GM19455 (cell line): Measurements from ENCODE around the gene DNER.

ENCODE experiments used
- ATAC-seq: cut with Tn5 transposase; IDR thresholded peaks from one replicate; pipeline ENCODE4 v1.9.1; 2021; ENCODE audit not compliant: unreplicated experiment

DNER gene

DNA sequence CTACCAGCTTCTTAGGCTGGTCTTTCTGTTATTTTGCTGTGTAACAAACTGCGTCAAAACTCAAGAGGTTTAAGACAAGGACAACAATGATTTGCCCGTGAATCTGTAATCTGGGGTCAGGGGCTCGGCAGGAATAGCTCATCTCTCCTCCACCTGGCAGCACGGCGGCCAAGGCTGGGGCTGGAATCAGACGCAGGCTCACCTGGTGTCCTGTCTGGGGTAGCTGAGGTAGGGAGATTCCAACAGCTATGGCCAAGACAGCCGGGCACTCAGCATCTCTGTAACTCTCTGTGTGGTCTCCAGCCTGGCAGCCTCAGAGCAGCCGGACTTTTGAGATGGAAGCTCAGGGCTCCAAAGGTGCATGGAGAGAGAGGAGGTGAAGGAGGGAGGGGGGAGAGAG is 42.3 kb downstream of the DNER start:
- ATAC-seq: no peak

DNA sequence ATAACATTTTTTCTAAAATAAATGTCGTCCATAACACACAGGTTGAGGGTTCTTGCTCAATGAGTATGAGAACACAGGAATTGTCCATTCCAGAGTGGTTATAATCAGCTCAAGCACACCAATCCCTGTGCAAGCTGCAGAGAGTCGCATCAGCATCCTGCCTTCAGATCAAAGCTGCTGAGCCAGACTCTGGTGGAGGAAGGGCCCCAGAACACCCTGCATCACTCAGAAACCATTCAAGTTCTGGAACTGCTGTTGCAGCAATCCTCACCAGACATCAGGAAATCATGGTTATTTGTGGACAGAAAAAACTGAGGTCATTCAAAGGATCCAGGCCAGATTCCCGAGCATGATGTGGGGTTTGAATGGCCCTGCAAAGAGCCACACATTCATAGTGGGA is 44.5 kb downstream of the DNER start:
- ATAC-seq: no peak

DNA sequence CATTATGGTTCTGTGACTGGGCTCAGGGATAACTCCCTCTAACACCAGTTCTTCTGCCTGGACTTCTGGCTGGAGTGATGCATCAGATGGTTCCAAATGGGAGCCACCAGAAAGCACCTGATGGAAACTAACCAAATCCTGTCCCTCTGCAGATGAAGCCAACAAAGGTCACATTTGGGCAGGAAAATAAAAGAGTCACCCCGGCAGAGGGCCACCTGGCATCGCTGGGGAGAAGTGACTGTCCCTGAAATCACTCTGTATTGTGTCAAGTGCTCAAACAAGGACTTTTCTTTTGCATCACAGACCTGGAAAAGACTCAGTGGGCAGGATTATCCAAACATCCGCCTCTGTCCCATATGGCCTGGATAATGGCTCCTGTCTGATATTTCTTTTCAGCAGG is 47.5 kb downstream of the DNER start:
- no peak for ATAC-seq

DNA sequence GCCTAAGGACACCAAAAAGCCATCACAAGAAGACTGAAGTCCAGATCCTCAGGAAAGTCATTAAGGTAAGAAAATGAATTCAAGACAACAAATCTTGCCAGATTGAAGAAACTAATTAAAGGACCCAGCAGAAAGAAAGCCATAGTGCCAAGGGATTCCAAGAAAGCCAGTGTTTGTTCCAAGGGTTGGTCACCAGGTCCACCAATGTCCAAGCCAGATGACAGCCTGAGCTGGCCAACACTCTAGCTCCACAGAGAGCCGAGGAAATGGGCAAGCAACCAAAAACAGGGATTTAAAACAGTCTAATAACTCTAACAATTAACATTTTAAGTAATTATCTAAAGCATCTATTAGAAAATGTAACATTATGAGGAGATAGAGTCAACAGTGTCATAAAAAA is 49.2 kb downstream of the DNER start:
- ATAC-seq: no peak

DNA sequence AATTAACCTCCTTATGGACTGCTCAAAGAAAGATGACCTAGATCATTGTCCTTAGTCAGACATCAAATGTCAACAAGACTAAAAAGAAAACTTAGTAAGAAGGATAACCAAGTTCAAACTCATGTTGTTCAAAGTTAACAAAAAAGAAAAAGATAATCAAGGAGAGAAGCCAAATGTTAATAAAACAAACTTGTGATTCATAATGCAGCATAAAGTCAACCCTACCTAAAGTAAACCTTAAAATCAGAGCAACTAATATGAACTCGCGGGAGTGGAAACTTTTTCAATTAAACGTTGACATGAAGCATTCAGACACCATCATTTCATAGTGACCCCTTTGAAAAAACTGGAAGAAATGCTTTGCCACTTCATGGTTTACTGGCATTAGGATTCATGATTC is 52.9 kb downstream of the DNER start:
- ATAC-seq: no peak

DNA sequence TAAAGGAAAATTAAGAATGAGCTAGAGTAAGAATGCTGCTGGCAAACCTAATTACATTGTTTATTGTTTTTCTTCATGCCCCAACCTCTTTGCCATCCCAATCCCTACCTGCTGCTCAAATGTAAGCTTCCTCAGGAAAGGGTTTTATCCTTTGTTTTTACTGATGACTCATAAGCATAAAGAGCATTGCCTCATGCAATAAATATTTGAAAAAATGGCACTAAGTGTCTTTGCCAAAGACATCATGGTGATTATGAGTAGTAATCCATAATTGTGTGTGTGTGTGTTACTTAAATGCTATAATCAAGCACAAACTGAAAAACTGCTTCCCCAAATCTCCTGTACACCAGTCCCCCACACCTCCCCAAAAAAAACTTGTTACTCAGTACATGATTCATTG is 53.4 kb downstream of the DNER start:
- ATAC-seq: no peak

DNA sequence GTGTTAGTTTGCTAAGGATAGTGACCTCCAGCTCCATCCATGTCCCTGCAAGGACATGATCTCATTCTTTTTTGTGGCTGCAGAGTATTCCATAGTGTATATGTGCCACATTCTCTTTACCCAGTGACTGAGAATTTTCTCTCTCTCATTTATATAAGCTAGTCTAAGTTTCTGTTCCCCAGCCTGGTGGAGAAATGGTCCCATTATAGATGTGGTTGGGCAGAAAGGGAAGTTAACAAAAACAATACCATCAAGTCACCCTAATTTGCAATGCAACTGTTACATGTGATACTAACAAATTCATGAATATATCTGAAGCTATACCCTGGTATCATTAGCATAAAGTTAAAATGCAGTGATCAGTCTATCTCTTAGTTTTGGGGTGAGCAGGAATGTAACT is 54.0 kb downstream of the DNER start:
- ATAC-seq: no peak

DNA sequence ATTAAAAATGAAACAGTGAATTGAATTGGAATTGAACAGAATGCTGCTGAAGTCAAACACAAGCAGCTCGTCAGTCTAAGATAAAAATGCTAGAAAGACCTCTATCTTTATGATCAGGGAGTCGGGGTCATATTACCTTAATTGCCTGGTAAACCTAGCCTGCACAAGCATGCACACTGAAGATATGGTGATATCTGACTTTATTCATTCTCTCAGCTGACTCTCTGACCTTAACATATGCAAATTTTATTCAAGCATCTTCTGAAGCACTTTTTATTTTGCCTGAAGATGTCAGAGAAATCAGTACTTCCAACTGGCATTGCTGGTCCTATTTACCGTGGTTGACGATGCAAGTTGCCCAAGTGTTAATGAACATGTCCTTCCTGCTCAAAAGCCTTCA is 56.4 kb downstream of the DNER start:
- ATAC-seq: no peak

DNA sequence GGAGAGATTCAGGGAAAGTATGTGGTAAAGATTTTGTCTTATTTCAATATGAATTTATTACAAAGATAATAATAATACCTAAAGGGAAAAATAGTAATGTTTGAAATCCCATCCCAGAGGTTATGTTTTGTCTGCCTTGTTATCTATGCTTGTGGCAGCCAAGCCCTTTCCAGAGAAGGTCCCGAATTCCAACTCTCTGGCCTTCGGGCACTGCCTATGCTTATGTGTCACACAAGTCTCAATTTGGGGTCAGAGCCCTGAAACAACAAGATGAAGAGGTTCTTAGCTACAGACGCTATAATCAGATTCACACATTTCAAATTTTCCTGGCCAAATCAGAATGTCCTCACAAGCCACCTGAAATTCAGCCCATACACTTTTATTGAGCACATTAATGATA is 59.9 kb downstream of the DNER start:
- no peak for ATAC-seq

DNA sequence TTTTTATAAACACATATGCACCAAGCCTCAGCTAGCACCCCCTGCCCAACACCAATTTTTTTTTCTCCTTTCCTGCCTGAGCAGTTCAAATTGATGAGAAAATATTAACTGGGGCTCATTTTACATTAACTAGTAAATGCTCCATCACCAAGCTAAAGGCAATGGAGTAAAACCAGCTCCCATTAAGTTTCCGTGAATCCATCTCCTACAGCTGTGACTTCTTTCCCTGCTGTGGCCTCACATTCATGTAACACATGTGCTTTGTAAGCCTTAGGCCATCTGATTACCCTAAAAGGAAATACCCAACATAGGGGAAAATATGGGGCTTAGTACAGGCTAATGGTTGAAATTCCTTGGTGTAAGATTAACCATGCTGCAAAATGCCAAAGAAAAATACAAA is 60.8 kb downstream of the DNER start:
- ATAC-seq: no peak

DNA sequence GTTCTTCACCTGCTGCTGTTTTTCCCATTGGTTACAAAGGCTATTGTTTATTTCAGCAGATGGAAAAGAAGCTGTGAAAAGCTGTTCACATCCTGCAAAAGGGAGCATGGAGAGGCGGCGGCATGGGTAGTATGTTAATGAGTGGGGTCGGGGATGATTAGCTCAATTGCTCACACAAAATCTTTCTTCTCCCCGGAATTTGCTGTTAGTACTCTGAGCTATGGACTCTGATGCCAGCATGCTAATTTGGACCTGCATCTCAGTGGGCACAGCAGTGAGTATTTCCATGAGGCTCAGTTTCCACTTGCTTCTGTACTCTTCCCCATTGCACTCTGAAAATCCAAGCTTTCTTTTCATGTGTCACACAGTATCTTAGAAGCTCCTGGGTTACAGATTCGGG is 61.6 kb downstream of the DNER start:
- ATAC-seq: no peak

DNA sequence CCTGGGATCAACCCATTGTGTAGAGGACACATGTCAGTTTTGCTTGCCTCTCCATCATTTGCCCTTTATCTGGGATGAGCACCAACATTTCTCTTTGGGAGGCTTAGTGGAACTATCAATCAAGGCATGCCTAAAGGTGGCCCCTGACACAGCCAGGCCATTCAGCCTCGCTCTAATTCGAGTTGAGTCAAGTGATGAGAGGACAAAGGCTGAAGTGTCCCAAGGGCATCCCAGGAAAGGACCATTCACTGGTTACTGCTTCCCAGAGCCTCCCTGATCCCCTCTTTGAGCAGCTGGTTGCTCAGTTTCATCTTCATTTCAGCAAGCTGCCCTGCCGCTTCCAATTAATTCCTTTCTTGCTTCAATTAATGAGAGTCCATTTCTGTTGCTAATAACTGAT is 63.5 kb downstream of the DNER start:
- no peak for ATAC-seq

DNA sequence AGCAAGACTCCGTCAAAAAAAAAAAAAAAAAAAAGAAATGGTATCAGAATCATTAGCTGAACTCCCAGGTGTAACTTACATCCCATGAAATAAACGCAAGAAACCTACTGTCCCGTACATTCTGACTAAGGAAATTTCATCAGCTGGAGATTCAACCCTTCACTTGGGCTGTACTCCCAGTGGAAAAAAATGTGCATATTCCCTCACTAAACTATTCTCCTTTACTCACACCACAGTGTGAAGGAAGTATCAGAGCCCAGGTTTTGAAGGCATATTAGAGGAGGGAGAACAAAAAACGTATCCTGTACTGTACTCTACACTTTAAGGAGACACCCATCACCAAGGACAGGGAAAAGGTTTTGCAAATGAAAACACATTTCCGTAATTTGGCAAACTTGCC is 64.3 kb downstream of the DNER start:
- no peak for ATAC-seq

DNA sequence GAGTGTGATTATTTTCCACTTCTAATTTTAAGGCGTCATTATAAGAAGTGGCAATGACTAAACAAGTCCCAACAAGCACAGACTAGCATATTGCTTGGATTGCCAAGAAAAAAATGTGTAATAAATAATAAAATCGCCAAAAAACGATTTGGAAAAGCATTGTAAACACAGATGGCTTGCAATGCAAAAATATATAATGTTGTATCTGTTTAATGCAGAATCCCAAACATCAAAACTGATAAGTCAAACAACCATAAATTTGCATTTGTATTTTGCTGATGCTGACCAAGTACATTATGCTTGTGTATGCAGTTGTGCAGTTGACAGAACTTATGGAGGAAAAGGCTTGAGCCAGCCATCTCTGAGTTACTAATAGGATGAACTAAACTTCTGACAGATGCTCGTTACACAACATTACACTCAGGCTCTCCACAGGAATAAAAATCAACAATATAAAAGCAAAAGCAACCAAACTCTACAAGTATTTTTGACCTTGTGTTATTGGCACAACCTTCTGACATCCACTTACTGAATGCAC is 68.1 kb downstream of the DNER start:
- ATAC-seq: no peak

DNA sequence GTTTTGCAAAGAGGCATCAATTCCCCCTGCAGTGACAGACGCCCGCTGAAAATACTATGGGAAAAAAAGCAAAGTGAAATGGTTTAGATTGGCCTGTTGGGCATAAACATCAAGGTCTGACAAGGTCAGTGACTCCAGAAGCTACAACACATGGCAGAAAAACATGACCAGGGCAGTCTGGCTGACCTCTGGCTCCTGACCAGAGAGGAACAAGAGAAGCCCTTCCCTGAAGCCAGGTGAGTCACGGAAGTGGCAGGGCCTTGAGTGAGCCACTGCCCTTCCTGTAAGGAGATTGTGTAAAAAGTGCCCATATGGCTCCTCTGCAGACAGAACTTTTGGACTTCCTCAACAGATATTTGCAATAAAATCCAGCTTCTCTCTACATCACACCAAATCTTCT is 72.0 kb downstream of the DNER start:
- no peak for ATAC-seq

DNA sequence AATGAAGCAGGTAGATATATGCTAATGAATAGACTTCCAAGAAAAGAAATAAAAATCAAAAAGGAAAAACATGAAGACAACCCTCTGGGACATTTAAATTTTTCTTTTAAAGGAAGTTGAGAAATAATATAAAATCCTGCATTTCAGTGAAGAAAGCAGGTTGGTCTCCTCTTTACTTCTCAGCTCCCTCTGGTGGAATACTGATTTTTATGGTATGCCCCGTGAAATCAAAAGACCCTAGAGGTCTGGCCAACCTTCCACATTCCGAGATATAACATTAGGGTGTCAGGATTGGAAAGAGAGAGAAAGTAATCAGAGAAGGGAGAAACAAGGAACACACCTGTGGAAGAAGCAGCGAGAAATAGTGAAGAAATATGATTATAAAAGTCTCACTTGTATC is 72.7 kb downstream of the DNER start:
- no peak for ATAC-seq

DNA sequence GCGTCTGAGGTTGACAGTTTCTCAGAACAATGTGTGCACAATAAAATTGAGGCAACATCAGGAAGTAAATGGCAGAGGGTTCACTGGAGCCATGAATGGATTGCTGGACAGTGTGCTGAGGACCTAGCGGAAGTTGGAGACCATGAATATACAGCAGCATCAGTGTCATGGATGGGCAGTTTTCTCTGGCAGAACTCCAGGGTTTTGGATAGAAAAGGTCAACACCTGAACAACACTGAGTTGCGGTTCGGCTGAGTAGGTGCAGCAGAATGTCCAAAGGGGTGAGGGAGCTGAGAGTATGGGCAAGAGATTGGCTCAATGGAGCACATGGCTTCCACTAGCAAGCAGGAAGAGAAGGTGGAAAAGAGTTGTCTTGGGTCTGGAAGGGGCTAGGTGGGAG is 73.7 kb downstream of the DNER start:
- ATAC-seq: no peak

DNA sequence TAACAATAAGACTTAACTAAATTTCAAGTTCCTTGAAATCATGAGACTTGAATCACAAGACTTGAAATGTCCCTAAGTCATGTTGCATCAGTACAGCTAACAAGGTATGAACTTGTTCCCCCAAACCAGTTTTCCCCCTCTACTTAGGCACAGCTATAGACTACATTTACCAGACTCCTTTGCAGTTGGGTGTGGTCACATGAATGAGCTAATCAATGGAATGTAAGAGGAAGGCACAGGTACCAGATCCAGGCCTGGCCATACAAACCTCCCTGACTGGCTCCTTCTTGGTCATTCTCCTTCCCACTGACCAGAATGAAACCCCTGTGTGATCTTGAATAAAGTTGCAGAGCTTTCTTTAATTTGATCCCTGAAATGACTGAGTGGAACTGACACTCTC is 77.8 kb downstream of the DNER start:
- ATAC-seq: no peak

DNA sequence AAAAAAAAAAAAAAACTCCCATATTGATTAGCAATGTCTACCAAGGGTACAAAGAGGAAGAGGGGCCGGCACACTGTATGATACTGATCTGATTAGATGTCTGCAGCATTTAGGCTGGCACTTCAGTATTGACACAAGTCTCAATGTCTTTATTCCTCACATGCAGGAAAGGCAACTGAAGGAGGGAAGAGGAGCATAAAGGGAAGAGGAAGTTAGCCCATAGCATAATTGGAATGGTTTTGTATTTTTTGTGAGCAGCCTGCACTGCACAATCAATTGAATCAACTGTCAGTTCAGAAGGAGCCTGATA is 79.0 kb downstream of the DNER start:
- ATAC-seq: no peak

DNA sequence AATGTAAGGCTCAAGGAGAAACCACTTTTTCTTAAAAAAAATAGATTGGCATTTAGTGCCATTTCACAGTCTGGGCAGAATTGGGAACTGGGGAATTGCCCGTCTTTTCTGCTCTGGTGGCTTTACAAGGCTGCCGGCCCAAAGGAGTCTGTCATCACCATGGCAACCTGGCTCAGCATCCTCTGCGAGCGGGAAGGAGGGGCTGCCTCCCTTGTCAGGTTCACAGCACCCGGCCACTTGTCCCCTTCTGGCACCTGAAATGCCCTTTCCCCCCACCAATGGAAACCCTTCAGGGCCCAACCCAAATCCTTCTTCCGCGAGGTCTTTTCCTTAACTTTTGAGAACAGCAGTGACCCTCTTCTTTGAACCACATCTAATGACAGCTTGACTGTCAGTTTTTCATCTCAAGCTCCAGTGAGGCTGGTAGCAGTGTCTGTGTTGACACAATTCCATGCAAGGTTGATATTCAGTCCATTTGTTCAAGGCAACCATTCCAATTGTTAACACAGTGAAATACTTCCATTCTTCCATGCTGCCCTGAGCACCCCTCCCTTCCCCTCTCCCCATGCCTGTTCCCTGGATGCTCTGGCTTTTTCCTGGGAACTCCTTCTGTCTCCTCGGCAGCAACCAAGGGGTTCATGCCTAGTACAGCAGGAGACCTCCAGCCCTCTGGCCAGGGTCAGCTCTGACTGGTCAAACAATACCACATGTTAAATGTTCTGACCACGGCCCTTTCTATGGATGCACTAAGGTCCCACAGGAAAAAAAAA is 79.6 kb downstream of the DNER start:
- ATAC-seq: no peak

DNA sequence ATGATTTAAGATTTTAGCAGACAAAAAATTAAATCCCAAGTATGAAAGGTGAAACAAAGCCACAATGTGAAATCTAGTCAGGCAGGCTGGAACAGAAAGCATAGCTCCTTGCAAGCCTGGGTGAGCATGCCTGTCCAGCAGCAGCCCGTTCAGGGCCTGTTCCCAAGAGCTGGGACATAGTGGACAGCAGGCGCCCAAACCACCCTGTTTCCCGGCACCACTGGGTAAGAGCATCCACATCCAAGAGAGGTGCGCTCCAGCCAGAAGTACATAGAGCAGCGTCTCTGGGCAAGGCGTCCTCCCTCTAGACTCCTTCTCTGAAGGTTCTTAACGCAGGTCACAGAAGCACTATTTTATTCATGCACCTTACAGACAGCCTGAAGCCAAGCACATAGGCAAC is 80.8 kb downstream of the DNER start:
- ATAC-seq: no peak

DNA sequence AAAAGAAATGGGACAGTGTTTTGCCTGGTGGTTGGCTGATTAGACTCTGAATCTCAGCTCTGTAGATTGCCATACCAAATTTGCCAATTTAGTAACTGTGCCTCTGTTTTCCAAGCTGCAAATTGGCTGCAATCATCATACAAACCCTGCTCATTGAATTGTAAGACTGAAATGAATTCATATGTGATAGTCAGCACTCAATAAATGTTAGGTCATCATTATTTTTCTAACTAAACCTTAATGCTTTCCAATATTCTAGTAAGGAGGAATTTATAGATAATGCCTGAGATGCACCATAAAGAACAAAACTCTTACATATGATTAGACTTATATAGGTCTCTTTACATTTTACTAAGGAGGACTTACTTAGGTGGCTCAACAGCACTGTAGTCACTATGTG is 85.3 kb downstream of the DNER start:
- ATAC-seq: no peak

DNA sequence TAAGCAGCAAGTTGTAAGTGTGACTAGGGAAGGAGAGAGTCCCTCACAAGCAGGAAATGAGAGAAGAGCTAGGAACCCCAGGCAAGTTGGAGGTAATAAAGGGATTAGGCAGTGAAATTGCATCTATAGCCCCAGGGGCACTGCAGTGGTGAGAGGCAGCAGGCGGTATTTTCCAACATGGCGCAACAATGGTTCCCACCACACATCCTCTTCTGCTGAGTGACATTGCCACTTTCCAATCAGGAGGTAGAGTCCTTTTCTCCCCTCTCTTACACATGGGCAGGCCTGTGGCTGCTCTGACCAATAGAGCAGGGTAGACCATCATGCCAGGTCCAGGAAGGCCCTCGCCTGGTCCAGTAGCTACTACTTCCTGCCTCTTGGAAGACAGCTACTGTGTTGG is 86.6 kb downstream of the DNER start:
- ATAC-seq: no peak
